HG02759 (cell line): Measurements from ENCODE around the gene PHTF1.
"Not testable (repeated sequence)": the region's sequence is repeated elsewhere in the genome, so short reads cannot be mapped to it uniquely, and the experiment has no call there.

Experiments used
- ATAC-seq: cut with Tn5 transposase; IDR thresholded peaks from one replicate; pipeline ENCODE4 v1.9.1; 2021; ENCODE audit warnings: mild to moderate bottlenecking, moderate library complexity; ENCODE audit not compliant: unreplicated experiment

Gene PHTF1

GRCh38 chr1:113732802-113733201 is 26.5 kb downstream of the PHTF1 start:
- ATAC-seq: no peak

- no peak for ATAC-seq
These were observed 38.3 kb downstream of the PHTF1 start for GRCh38 chr1:113721010-113721409.

- ATAC-seq: not testable (repeated sequence)
These were observed 40.7 kb downstream of the PHTF1 start for GRCh38 chr1:113718621-113719020.

- ATAC-seq: not testable (repeated sequence)
These were observed 41.8 kb downstream of the PHTF1 start for GRCh38 chr1:113717506-113717905.

DNA sequence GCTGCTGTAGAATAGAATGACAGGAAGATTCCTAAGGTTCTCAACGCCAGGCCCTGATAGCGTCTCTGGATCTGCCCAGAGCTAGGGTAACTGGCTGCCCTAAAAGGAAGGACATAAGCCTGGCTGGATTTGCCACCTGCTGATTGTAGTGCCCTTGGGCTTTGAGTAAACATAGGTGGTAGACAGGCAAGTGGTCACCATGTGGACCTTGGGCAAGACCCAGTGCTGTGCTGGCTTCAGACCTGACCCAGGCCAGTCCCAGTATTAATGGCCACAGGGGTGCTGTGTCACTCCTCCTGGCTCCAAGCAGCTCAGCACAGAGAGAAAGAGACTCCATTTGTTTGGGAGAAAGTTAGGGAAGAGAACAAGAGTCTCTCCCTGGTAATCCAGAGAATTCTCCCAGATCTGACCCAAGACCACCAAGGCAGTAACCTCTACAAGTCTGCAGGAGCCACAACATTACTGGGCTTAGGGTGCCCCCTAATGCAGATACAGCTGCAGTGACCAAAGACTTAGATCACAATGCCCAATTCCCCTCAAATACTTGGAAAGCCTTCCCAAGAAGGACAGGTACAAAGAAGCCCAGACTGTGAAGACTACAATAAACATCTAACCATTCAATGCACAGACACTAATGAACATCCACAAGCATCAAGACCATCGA is 44.5 kb downstream of the PHTF1 start:
- ATAC-seq: no peak

DNA sequence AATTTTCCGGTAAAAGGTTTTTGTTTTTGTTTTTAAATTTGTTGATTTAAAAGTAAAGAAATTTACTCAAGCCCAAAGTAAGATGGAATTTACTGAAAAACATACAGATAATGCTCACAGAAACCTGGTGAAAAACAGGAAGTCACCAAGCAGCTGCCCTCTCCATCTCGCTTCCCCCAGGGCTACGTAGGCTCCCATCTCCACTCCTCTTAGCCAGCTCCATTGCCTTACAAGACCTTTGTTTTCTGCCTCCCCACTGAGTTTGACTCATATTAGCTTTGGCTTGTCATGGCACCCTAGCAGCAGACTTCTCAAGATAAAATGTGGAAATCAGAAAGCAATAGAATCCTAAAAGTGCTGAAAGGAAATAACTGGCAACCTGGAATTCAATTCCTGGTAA is 57.9 kb downstream of the PHTF1 start:
- ATAC-seq: no peak

- ATAC-seq: no peak
These were observed 64.4 kb downstream of the PHTF1 start for GRCh38 chr1:113694910-113695309.

GRCh38 chr1:113692824-113693431 is 66.4 kb downstream of the PHTF1 start:
- ATAC-seq: no peak

- ATAC-seq: no peak
These were observed 66.9 kb downstream of the PHTF1 start for GRCh38 chr1:113692342-113692741.

- ATAC-seq: no peak
These were observed 68.1 kb downstream of the PHTF1 start for GRCh38 chr1:113691184-113691583.

DNA sequence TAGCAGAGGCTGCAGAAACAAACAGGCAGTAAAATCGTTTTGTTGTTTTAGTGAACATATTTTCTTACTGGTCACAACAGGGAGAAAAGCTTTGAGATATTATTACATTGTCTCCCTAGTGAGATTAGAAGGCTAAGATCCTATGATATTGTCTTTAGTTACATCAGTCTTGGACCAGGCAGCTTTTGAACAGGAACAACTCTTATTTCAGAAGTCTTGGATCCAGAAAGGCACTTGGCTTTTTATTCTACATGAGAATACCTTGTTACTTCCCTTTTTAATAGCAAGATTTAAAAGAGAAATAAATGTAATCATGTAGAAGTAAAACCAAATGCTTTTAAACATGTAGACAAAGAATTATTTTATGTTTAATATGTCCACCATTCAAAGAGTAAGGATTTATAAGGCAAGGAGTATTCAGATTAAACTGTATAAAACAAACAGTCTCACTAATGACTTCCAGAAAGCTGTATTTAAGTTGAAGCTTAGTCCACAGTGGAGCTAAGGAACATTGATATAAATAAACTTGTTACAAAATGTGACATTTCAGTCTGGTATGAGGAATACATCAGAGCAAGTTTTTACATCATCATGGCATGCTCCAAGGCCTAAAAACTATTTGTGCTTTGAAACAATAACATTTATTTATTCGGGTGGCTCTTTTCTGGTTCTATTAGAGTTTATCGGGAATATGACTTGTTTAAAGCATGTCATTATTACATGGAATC is 72.2 kb downstream of the PHTF1 start:
- no peak for ATAC-seq

GRCh38 chr1:113684153-113684541 is 75.1 kb downstream of the PHTF1 start:
- no peak for ATAC-seq

GRCh38 chr1:113683384-113684152 is 75.7 kb downstream of the PHTF1 start:
- no peak for ATAC-seq

DNA sequence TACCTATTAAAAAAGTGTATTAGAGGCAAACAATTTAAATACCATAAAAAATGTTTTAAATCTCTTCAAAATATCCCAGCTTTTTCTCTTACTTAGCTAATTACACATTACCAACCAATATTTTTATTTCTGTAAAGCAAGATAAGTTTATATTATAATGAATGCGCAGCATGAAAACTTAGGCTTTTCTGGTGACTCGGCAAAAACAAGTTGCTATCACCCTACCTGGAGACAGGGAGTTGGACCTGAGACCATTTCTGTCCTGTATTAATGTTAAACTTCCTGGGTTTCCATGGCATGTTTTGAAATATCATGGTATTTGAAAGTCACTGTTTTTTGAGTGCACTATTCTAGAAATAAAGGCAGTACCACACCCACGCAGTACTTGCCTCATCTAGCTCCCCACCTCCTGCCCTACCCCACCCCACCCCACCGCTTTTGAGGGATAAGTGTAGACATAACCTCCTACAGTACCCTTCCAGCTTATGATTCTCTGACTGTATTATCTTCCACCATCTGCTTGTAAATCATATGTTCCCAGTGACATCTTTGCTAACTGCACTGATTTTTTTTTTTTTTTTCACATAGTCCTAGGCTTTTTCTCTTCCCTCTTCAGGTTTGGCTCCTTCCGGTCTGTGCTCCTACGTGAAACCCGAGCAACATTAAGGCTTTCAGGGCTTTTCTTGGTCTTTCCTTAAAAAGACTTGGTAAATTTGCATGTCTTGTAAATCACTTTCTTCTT is 77.5 kb downstream of the PHTF1 start:
- no peak for ATAC-seq

DNA sequence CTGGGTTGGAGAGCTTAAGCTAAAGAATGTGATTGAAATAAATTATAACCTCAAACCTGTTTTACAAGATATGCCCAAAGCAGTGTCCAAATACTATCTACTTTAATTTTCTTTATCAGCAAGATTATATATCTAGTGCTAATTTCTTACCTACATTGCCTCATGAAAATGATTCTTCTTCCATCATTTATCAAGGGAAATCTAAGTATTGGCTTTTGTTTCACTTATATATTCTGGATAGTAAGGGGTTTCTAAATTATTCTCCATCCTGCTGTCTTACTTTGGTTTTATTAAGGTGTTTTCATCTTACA is 81.2 kb downstream of the PHTF1 start:
- ATAC-seq: no peak

DNA sequence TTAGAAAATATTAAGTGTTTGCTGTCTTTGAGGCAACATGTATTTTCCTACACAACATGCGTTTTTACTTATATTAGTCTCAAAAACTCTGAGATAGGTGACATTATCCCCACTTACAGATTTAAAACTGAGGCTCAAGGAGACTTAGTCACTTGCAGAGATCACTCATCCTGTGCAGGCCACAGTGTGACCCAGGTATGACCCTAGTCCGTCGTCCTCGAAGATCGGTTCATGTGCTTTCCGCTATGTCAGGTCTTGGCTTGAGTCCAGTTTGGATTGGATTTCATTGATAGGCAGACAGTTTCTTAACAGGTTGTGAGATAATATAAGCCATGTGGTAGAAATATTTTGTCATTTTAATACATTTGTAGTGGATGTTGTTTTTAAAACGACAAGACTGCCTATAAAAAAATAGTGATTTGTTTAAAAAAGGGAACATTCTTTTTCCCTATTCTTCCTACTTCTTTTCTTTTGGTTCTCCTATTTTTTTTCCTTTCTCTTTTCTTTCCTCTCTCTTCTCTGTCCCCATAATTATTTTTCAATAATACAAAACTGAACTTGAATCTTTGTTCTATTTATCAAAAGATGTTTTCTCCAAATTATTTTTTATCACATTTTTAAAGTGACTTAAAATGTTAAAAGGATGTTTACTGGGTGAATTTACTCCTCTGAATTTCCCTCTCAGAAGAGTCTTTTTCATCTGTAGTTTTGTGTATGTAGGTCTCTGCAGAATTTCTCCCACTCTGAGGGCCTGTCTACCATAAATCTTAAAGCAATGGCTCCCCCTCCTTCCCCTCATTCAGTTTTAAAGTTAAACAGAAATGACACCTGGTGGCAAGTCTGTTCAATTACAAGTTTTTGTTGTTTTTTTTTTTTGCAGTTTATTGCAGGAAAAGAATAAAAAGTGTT is 81.8 kb downstream of the PHTF1 start:
- no peak for ATAC-seq

DNA sequence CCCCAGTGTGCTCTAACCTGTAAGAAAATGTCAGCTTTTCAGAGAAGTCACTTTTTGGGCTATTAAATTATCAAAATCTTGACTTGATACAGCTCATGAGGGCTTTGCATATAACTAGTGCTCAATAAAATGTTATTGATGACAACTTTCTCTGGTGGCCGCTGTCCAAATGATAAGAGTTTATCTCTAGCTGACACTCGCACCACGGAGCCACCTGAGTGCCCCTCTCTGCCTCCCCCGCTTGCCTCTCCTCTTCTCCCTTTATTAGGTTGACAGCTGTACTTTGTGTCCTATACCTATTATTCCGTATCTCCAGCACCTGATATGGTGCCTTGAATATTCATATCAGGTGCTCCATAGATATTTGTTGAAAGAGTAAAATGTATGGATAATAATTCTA is 82.8 kb downstream of the PHTF1 start:
- no peak for ATAC-seq

GRCh38 chr1:113675302-113675701 is 84.0 kb downstream of the PHTF1 start:
- no peak for ATAC-seq

- ATAC-seq: no peak
These were observed 84.7 kb downstream of the PHTF1 start for GRCh38 chr1:113674591-113674990.

- no peak for ATAC-seq
These were observed 86.8 kb downstream of the PHTF1 start for GRCh38 chr1:113672491-113672890.
